Stomach (tissue), 4 donors: ENCODE data around the gene TBXAS1.

Experiments
- CTCF ChIP-seq, 7 experiments: fragments of 450-650 bp in 4 of 7; fragments of 200-600 bp in 3 of 7; sonication (generic) in 3 of 7; IDR thresholded peaks; one replicate each; pipeline ENCODE4 v1.5.1; 2016 to 2019; ENCODE audit warnings: antibody characterized with exemption in 7 of 7, control low read depth in 2 of 7, mild to moderate bottlenecking in 1 of 7
- EP300 ChIP-seq: sonication (generic); formaldehyde crosslinking; IDR thresholded peaks from one replicate; pipeline ENCODE4 v1.6.1; 2017; ENCODE audit warnings: antibody characterized with exemption

- TF ChIP-seq CTCF (IDR thresholded peaks at IDR 0.05) (no peak), EP300 (no peak)
These were observed 9.0 kb upstream of the TBXAS1 start for GRCh38 chr7:139820089-139820488.
